Kidney epithelial cell (primary cell): Measurements from ENCODE around the gene PLK1. TPM values are rescaled to one million over a fixed set of nuclear protein-coding genes. Genes with fewer than 3 reads are reported as not detected.
"Not testable (repeated sequence)": the region's sequence is repeated elsewhere in the genome, so short reads cannot be mapped to it uniquely, and the experiment has no call there.

ENCODE experiments used
- DNase-seq: peaks from one replicate; pipeline ENCODE4 v3.0.0-alpha.2; 2010; ENCODE audit warnings: low read depth
- H3K27me3 ChIP-seq: 2 replicates; pipeline ENCODE4 v1.6.0; 2011; ENCODE audit warnings: low read length; ENCODE audit not compliant: control insufficient read depth, insufficient read depth
- H3K36me3 ChIP-seq: 2 replicates; pipeline ENCODE4 v1.5.1; 2011; ENCODE audit warnings: low read length; ENCODE audit not compliant: control insufficient read depth, insufficient read depth
- H3K4me3 ChIP-seq: 2 replicates; pipeline ENCODE4 v1.5.1; 2011; ENCODE audit warnings: low read depth, mild to moderate bottlenecking, control low read depth, low read length
- total RNA-seq: library from RNA; depleted of rRNA; stranded (reverse); fragments of >200 nt; gene quantifications from 2 replicates; pipeline ENCODE4 v1.2.3, GENCODE V29; 2015
- TF ChIP-seq, protein P1 (sequence below): IDR thresholded peaks from 2 replicates; pipeline ENCODE4 v1.5.1; 2011; ENCODE audit warnings: mild to moderate bottlenecking, moderate library complexity, low read length, control low read depth, inconsistent platforms; ENCODE audit not compliant: insufficient read depth, poor library complexity, severe bottlenecking

PLK1 gene
- 10.4 and 13.1 TPM in 2 replicates for total RNA-seq

DNA sequence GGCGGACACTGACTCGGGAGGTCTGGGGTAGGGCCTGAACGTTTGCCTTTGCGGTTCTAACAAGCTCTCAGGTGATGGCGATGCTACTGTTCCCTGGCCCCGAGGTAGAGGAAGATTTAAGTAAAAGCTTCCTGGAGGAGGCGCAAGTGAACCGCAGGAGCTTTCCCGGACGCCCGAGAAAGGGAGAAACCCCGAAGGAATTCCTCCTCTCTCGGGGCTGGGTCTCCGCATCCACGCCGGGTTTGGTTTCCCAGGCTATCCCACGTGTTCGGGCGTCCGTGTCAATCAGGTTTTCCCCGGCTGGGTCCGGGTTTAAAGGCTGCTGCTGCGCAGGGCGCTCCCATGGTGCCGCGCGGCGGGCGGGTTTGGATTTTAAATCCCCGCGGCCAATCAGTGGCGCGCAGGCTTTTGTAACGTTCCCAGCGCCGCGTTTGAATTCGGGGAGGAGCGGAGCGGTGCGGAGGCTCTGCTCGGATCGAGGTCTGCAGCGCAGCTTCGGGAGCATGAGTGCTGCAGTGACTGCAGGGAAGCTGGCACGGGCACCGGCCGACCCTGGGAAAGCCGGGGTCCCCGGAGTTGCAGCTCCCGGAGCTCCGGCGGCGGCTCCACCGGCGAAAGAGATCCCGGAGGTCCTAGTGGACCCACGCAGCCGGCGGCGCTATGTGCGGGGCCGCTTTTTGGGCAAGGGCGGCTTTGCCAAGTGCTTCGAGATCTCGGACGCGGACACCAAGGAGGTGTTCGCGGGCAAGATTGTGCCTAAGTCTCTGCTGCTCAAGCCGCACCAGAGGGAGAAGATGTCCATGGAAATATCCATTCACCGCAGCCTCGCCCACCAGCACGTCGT is at the start of gene PLK1:
TSS of gene PLK1 (plus strand) at position 460 of the 844 bp plus-strand sequence. CDS start at position 504, 44 bp downstream.
- H3K4me3 ChIP-seq, result peak within 1 kb of the TSS; percentile 64
- TF ChIP-seq, protein P1, sequence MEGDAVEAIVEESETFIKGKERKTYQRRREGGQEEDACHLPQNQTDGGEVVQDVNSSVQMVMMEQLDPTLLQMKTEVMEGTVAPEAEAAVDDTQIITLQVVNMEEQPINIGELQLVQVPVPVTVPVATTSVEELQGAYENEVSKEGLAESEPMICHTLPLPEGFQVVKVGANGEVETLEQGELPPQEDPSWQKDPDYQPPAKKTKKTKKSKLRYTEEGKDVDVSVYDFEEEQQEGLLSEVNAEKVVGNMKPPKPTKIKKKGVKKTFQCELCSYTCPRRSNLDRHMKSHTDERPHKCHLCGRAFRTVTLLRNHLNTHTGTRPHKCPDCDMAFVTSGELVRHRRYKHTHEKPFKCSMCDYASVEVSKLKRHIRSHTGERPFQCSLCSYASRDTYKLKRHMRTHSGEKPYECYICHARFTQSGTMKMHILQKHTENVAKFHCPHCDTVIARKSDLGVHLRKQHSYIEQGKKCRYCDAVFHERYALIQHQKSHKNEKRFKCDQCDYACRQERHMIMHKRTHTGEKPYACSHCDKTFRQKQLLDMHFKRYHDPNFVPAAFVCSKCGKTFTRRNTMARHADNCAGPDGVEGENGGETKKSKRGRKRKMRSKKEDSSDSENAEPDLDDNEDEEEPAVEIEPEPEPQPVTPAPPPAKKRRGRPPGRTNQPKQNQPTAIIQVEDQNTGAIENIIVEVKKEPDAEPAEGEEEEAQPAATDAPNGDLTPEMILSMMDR, result peak; percentile 58
- peak; percentile 44 for DNase-seq
- H3K36me3 ChIP-seq, result no peaks in the 10 kb centered on the region
- no peaks in the 10 kb centered on the region for H3K27me3 ChIP-seq

DNA sequence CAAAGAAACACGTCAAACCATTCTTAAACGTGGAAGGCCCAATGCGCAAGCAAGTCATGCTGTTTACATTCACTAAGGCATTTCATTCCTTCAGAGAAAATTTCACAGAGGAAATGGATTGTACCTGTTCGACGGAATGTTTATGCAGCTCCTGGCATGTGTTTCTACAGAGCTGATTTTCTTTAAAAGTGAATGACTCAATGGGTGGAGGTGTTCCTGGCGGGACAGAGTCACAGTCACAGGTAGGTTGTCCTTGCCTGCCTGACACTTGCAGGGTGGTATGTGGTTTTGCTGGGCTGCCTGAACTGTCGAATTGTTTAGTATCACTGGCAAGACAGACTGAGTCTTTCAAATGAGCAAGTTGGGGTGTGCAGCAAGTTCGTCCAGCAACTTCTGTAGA is 49.2 kb upstream of the PLK1 start:
- no peak for DNase-seq
- Histone ChIP-seq H3K36me3 (no peaks in the 10 kb centered on the region), H3K4me3 (no peak overlapping the region), H3K27me3 (no peaks in the 10 kb centered on the region)
- TF ChIP-seq, protein P1, result no peak

DNA sequence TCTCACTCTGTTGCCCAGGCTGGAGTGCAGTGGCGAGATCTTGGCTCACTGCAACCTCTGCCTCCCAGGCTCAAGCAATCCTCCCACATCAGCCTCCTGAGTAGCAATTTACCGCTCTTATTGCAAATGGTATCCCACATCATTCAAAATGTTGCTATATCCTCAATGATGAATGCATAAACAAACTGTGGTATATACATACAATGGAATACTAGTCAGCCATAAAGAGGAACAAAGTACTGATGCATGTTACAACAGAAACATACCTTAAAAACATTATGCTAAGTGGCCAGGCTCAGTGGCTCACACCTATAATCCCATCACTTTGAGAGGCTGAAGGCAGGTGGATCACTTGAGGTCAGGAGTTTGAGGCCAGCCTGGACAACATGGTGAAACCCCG is 46.8 kb upstream of the PLK1 start:
- not testable (repeated sequence) for H3K36me3 ChIP-seq, DNase-seq, H3K27me3 ChIP-seq, H3K4me3 ChIP-seq

DNA sequence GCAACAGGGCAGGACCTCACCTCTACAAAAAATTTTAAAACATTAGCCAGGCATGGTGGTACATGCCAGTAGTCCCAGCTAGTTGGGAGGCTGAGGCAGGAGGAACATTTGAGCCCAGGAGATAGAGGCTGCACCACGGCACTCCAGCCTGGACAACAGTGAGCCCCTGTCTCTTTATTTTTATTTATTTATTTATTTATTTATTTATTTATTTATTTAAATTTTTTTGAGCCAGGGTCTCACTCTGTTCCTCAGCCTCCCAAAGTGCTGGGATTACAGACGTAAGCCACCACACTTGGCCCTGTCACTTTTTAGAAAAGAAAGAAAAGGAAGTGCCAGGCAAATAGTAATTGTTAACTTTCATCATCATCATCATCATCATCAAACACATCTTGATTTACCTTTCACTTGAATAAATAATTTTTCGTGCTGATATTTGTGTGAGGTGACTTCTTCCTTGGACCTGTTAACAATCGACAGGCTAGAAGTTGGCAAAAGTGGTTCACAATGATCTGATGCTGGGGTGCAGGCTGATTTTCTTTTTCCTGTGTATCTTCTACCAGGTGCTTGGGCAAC is 44.1 kb upstream of the PLK1 start:
- DNase-seq, result no peak
- Histone ChIP-seq H3K27me3 (no peaks in the 10 kb centered on the region), H3K4me3 (no peak overlapping the region), H3K36me3 (no peaks in the 10 kb centered on the region)
- TF ChIP-seq, protein P1, result no peak

DNA sequence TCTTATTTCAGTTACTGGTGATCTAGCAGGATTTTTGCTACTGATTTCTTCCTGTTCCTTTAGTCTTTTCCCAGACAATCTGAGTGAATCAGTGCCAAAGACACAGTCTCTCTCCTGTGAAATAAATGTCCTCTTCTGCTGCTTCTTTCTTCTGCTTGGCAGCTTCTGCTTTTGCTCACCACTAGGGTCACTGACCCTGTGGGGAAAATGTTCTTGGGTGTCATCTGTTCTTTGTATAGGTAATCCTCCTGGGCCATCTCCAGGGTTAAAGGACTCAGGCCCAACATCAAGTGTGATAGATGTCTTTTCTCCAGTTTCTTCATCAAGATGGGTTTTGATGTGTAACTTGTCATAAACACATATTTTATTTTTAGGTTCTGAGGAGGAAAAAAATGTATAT is 42.7 kb upstream of the PLK1 start:
- Histone ChIP-seq H3K36me3 (no peaks in the 10 kb centered on the region), H3K27me3 (no peaks in the 10 kb centered on the region), H3K4me3 (no peak overlapping the region)
- TF ChIP-seq, protein P1, result no peak
- DNase-seq, result no peak

DNA sequence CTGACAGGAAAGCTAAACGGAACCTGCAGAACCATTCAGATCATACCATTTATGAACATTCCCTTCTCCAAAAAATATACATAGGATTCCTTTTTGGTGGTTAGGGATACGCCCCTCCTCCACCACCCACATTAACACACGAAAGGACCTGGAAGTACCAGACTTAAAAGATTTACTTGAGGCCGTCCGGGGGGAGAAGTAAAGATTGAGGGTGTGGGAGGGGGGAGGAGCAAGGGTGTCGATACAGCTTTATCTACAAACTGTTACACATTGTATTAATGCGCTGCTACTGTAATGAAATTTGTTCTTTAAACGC is 38.1 kb upstream of the PLK1 start:
- DNase-seq, result no peak
- Histone ChIP-seq H3K4me3 (peak overlapping the region; percentile 99), H3K27me3 (no peaks in the 10 kb centered on the region), H3K36me3 (no peaks in the 10 kb centered on the region)
- TF ChIP-seq, protein P1, result no peak
